Glutamatergic neuron (in vitro differentiated cells): ENCODE results near the gene SPATA17. TPM values are rescaled to one million over a fixed set of nuclear protein-coding genes. Genes with fewer than 3 reads are reported as not detected.

Experiments used
- DNase-seq: peaks from one replicate; pipeline ENCODE4 v3.0.0; 2022
- H3K27ac Mint-ChIP-seq: one replicate; pipeline ENCODE4 v1.8.0; 2020; ENCODE audit warnings: mild to moderate bottlenecking, mixed read lengths, inconsistent platforms; ENCODE audit not compliant: unreplicated experiment
- H3K27me3 Mint-ChIP-seq: one replicate; pipeline ENCODE4 v1.8.0; 2020; ENCODE audit warnings: mild to moderate bottlenecking, moderate library complexity, mixed read lengths, inconsistent platforms; ENCODE audit not compliant: unreplicated experiment
- H3K36me3 Mint-ChIP-seq: one replicate; pipeline ENCODE4 v1.8.0; 2020; ENCODE audit warnings: mild to moderate bottlenecking, mixed read lengths, inconsistent platforms; ENCODE audit not compliant: unreplicated experiment
- H3K4me1 Mint-ChIP-seq: one replicate; pipeline ENCODE4 v1.8.0; 2020; ENCODE audit warnings: mild to moderate bottlenecking, low read depth, mixed read lengths, inconsistent platforms; ENCODE audit not compliant: unreplicated experiment
- H3K4me3 Mint-ChIP-seq: one replicate; pipeline ENCODE4 v1.8.0; 2020; ENCODE audit warnings: mild to moderate bottlenecking, mixed read lengths, inconsistent platforms; ENCODE audit not compliant: unreplicated experiment
- H3K9me3 Mint-ChIP-seq: one replicate; pipeline ENCODE4 v1.8.0; 2020; ENCODE audit warnings: mild to moderate bottlenecking, moderate library complexity, mixed read lengths, inconsistent platforms; ENCODE audit not compliant: unreplicated experiment
- CTCF ChIP-seq: fragments of 200-600 bp; sonication (generic); IDR thresholded peaks from one replicate; pipeline ENCODE4 v1.5.0; 2021; ENCODE audit not compliant: partially characterized antibody, unreplicated experiment
- total RNA-seq: library from RNA; stranded (reverse); fragmentation: NEBNext Ultra II Directional; extraction: Animal tissue kit (Norgen Biotek cat#: 25700); gene quantifications from one replicate; pipeline ENCODE4 v1.2.1, GENCODE V29; 2021; ENCODE audit not compliant: unreplicated experiment

The SPATA17 gene
- total RNA-seq, 1 donor from 2014 or later = 0.78 TPM

- DNase-seq = no peak
- H3K4me1 Mint-ChIP-seq = no peaks in the 10 kb centered on the region
- no peaks in the 10 kb centered on the region for H3K9me3 Mint-ChIP-seq
- no peak overlapping the region for H3K4me3 Mint-ChIP-seq
- H3K27me3 Mint-ChIP-seq = no peaks in the 10 kb centered on the region
- no peak for TF ChIP-seq CTCF
- H3K36me3 Mint-ChIP-seq = no peaks in the 10 kb centered on the region
- no peak overlapping the region for H3K27ac Mint-ChIP-seq
Observed at GRCh38 chr1:217647791-217648190, 16.6 kb downstream of the SPATA17 start.

- Mint-ChIP-seq H3K9me3 (no peaks in the 10 kb centered on the region), H3K4me1 (no peaks in the 10 kb centered on the region), H3K27ac (no peak overlapping the region), H3K36me3 (no peaks in the 10 kb centered on the region), H3K4me3 (no peak overlapping the region), H3K27me3 (no peaks in the 10 kb centered on the region)
- no peak for TF ChIP-seq CTCF
- no peak for DNase-seq
Observed at GRCh38 chr1:217650674-217651073, 19.5 kb downstream of the SPATA17 start.

GRCh38 chr1:217660353-217661062 lies 29.4 kb downstream of the SPATA17 start:
- H3K4me1 Mint-ChIP-seq = no peaks in the 10 kb centered on the region

GRCh38 chr1:217661407-217661806 lies 30.3 kb downstream of the SPATA17 start:
- Mint-ChIP-seq H3K4me1 (no peaks in the 10 kb centered on the region), H3K36me3 (no peaks in the 10 kb centered on the region), H3K27ac (no peak overlapping the region), H3K9me3 (no peaks in the 10 kb centered on the region), H3K4me3 (no peak overlapping the region), H3K27me3 (peaks cover 2% of the 10 kb centered on the region)
- no peak for DNase-seq
- TF ChIP-seq CTCF = no peak

More at GRCh38 chr1:217660353-217661062, 29.4 kb downstream of the SPATA17 start:
- H3K27me3 Mint-ChIP-seq = peaks cover 2% of the 10 kb centered on the region
- no peak overlapping the region for H3K4me3 Mint-ChIP-seq
- DNase-seq = no peak
- H3K36me3 Mint-ChIP-seq = no peaks in the 10 kb centered on the region
- no peaks in the 10 kb centered on the region for H3K9me3 Mint-ChIP-seq
- no peak for TF ChIP-seq CTCF
- no peak overlapping the region for H3K27ac Mint-ChIP-seq

GRCh38 chr1:217668351-217668940 lies 37.3 kb downstream of the SPATA17 start:
- H3K4me1 Mint-ChIP-seq = no peaks in the 10 kb centered on the region
- no peak overlapping the region for H3K27ac Mint-ChIP-seq
- H3K4me3 Mint-ChIP-seq = no peak overlapping the region
- H3K36me3 Mint-ChIP-seq = no peaks in the 10 kb centered on the region
- H3K27me3 Mint-ChIP-seq = no peaks in the 10 kb centered on the region
- no peak for DNase-seq
- no peak for TF ChIP-seq CTCF
- H3K9me3 Mint-ChIP-seq = no peaks in the 10 kb centered on the region
